Cardiac fibroblast (primary cell): ENCODE measurements around the gene SCAF1.

Experiments used
- DNase-seq, 2 donors: peaks; one replicate each; pipeline versions ENCODE4 v3.0.0 to v3.0.0-alpha.2; 2010; ENCODE audit warnings: low read depth in 2 of 2
- H3K4me3 ChIP-seq, 2 donors: replicated peaks in 1 of 2; 1 replicate in 1 of 2; 2 replicates in 1 of 2; pipeline ENCODE4 v1.5.1; 2011; ENCODE audit warnings: low read depth in 2 of 2, low read length in 2 of 2, mild to moderate bottlenecking in 2 of 2, moderate library complexity in 1 of 2
- TF ChIP-seq, protein P1 (sequence below): IDR thresholded peaks from one replicate; pipeline ENCODE4 v1.5.1; 2011; ENCODE audit warnings: low read depth, mild to moderate bottlenecking, low read length, inconsistent platforms

Gene SCAF1

GRCh38 chr19:49654581-49654980 is 12.6 kb downstream of the SCAF1 start:
- H3K4me3 ChIP-seq = no peak overlapping the region
- DNase-seq = no peak
- TF ChIP-seq, protein P1, sequence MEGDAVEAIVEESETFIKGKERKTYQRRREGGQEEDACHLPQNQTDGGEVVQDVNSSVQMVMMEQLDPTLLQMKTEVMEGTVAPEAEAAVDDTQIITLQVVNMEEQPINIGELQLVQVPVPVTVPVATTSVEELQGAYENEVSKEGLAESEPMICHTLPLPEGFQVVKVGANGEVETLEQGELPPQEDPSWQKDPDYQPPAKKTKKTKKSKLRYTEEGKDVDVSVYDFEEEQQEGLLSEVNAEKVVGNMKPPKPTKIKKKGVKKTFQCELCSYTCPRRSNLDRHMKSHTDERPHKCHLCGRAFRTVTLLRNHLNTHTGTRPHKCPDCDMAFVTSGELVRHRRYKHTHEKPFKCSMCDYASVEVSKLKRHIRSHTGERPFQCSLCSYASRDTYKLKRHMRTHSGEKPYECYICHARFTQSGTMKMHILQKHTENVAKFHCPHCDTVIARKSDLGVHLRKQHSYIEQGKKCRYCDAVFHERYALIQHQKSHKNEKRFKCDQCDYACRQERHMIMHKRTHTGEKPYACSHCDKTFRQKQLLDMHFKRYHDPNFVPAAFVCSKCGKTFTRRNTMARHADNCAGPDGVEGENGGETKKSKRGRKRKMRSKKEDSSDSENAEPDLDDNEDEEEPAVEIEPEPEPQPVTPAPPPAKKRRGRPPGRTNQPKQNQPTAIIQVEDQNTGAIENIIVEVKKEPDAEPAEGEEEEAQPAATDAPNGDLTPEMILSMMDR = no peak

DNA sequence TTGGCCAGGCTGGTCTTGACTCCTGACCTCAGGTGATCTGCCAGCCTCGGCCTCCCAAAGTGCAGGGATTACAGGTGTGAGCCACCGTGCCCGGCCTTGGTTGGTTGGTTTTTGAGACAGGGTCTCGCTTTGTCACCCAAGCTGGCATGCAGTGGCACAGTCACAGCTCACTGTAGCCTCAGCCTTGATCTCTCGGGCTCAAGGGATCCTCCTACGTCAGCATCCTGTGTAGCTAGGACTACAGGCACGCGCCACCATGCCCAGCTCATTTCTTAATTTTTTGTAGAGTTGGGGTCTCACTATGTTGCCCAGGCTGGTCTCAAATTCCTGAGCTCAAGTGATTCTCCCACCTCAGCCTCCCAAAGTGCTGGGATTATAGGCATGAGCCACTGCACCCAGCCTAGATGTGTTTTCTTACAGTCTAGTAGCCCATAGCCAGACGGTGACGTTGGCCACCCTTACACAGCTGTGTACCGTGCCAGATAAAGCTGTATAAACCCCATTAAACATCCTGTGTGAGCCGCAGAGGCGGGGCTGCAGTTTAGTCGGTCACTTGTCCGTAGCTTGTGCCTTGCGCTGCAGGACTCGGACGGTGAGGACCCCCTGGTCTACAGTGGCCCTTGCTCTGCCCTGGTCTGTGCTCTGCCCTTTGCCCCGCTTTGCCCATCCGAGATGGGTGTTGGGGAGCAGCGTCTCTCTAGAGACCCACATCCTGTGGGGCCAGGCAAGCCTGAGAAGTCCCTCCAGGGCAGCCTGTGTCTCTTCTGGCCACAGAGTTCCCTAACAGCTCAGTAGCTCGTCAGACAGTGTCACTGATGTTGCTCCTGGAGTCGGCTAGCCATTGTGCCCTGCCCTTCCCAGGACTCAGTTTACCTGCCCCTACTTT is 13.8 kb downstream of the SCAF1 start:
- no peak for DNase-seq
- H3K4me3 ChIP-seq = no peak overlapping the region
- TF ChIP-seq, protein P1 = no peak

DNA sequence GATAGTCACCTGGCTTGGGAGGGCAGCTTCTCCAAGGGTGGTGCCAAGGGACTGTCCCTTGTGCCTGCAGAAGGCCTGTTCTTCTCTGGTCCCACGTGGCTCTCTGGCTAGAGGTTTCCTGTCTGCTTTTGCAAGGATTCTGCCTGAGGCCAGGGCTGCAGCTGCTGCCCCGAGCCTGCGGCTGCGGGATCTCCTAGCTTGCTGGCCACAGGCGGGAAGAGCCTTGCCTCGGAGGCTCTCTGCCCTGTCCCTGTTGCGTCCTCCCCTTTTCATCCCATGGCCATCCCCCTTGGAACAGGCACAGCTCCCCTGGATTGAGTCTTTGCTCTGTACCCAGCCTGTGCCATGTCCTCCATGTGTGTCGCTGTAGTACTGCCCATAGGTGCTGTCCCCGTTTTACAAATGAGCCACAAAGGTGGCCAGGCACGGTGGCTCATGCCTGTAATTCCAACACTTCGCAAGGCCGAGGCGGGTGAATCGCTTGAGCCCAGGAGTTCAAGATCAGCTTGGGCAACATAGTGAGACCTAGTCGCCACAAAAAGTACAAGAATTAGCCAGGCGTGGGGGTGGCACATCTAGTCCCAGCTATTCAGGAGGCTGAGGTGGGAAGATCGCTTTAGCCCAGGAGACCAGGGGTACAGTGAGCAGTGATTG is 14.6 kb downstream of the SCAF1 start:
- TF ChIP-seq, protein P1 = no peak
- H3K4me3 ChIP-seq = no peak overlapping the region
- no peak for DNase-seq

GRCh38 chr19:49657493-49658138 is 15.6 kb downstream of the SCAF1 start:
- DNase-seq = no peak
- TF ChIP-seq, protein P1 = no peak
- no peak overlapping the region for H3K4me3 ChIP-seq

DNA sequence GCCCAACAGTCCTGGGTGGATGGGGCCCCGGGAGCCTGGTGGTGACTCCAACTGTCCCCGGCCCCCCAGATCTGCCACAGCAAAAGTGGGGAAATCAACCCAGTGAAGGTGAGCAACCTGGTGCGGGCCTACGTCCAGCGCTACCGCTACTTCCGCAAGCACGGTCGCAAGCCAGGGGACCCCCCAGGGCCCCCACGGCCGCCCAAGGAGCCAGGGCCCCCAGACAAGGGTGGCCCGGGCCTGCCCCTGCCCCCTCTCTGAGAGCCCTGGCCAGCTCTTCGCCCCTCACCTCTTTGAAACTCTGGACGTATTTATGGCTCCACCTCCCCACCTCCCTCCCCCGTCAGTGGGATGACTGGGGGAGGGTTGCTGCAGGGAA is 16.1 kb downstream of the SCAF1 start:
- TF ChIP-seq, protein P1 = no peak
- no peak for DNase-seq
- H3K4me3 ChIP-seq = no peak overlapping the region

- H3K4me3 ChIP-seq = no peak overlapping the region
- TF ChIP-seq, protein P1 = no peak
- no peak for DNase-seq
These were observed 16.8 kb downstream of the SCAF1 start for GRCh38 chr19:49658566-49659442.
